Suprapubic skin (tissue), 4 donors: ENCODE data around the gene NCAM2. TPM values are rescaled to one million over a fixed set of nuclear protein-coding genes. Genes with fewer than 3 reads are reported as not detected.

ENCODE experiments used
- DNase-seq, 2 donors: peaks; one replicate each; pipeline ENCODE4 v3.0.0-alpha.2; 2019; ENCODE audit warnings: low spot score in 2 of 2
- H3K27ac ChIP-seq: fragments of 200-600 bp; sonication (generic); one replicate; pipeline ENCODE4 v1.5.1; 2019
- H3K27me3 ChIP-seq: fragments of 200-600 bp; sonication (generic); one replicate; pipeline ENCODE4 v1.5.1; 2019
- H3K36me3 ChIP-seq: fragments of 200-600 bp; sonication (generic); one replicate; pipeline ENCODE4 v1.5.1; 2019
- H3K4me1 ChIP-seq: fragments of 200-600 bp; sonication (generic); one replicate; pipeline ENCODE4 v1.5.1; 2019
- H3K4me3 ChIP-seq: fragments of 200-600 bp; sonication (generic); one replicate; pipeline ENCODE4 v1.5.1; 2019; ENCODE audit warnings: mild to moderate bottlenecking
- H3K9me3 ChIP-seq: fragments of 200-600 bp; sonication (generic); one replicate; pipeline ENCODE4 v1.5.1; 2019
- CTCF ChIP-seq, 2 donors: fragments of 200-600 bp in 1 of 2; fragments of 450-650 bp in 1 of 2; sonication (generic) in 1 of 2; IDR thresholded peaks; one replicate each; pipeline ENCODE4 v1.5.1; 2016 to 2019; ENCODE audit warnings: antibody characterized with exemption in 2 of 2, mild to moderate bottlenecking in 1 of 2, moderate library complexity in 1 of 2
- EP300 ChIP-seq: sonication (generic); formaldehyde crosslinking; IDR thresholded peaks from one replicate; pipeline ENCODE4 v1.6.1; 2017; ENCODE audit warnings: antibody characterized with exemption
- POLR2A ChIP-seq, 2 donors: fragments of 450-650 bp; IDR thresholded peaks; one replicate each; pipeline ENCODE4 v1.6.1; 2017; ENCODE audit warnings: antibody characterized with exemption in 2 of 2, mild to moderate bottlenecking in 2 of 2, moderate library complexity in 2 of 2
- POLR2AphosphoS5 ChIP-seq, 3 donors: sonication (generic); formaldehyde crosslinking; IDR thresholded peaks; one replicate each; pipeline ENCODE4 v1.6.1; 2017; ENCODE audit warnings: antibody characterized with exemption in 3 of 3
- WGBS: methylation state at CpG from one replicate; pipeline ENCODE4 v1.1.5; 2018; 5-methylcytosine and 5-hydroxymethylcytosine counted together
- total RNA-seq, 4 donors: library from RNA; depleted of rRNA; stranded (reverse); fragments of >200 nt; gene quantifications; one replicate each; pipeline ENCODE4 v1.1.0, GENCODE V29; 2016

The NCAM2 gene
- total RNA-seq, 4 donors from 2014 or later, result 0.25 to 1.0 (median 0.92) TPM

GRCh38 chr21:20971296-20971921 is 26.8 kb upstream of the NCAM2 start:
- no peaks in the 10 kb centered on the region for H3K9me3 ChIP-seq
- no peaks in the 10 kb centered on the region for H3K4me1 ChIP-seq
- WGBS, result 1% methylated on average over 2 of the region's 2 CpGs
- TF ChIP-seq CTCF (IDR thresholded peaks at IDR 0.05) (peak in 1 of 2 donors; percentile 36), POLR2A (IDR thresholded peaks at IDR 0.05) (no peak), EP300 (no peak)
- no peak for DNase-seq
- H3K27me3 ChIP-seq, result no peaks in the 10 kb centered on the region
- no peaks in the 10 kb centered on the region for H3K36me3 ChIP-seq
- no peak overlapping the region for H3K27ac ChIP-seq
- H3K4me3 ChIP-seq, result no peak overlapping the region

- peaks cover 8% of the 10 kb centered on the region for H3K27me3 ChIP-seq
- no peak for DNase-seq
- H3K4me1 ChIP-seq, result peaks cover 19% of the 10 kb centered on the region
- H3K27ac ChIP-seq, result no peak overlapping the region
- H3K4me3 ChIP-seq, result no peak overlapping the region
- H3K36me3 ChIP-seq, result no peaks in the 10 kb centered on the region
- no peak for TF ChIP-seq EP300
- WGBS, result 77% methylated on average over 7 of the region's 7 CpGs
- no peaks in the 10 kb centered on the region for H3K9me3 ChIP-seq
Observed at GRCh38 chr21:20994790-20995189, 3.4 kb upstream of the NCAM2 start.

- peaks cover 8% of the 10 kb centered on the region for H3K27me3 ChIP-seq
- no peaks in the 10 kb centered on the region for H3K9me3 ChIP-seq
- DNase-seq, result no peak
- no peak overlapping the region for H3K27ac ChIP-seq
- H3K36me3 ChIP-seq, result no peaks in the 10 kb centered on the region
- no peak for TF ChIP-seq EP300
- TF ChIP-seq POLR2AphosphoS5 (IDR thresholded peaks at IDR 0.05), result no peak
- no peak for TF ChIP-seq CTCF (IDR thresholded peaks at IDR 0.05)
- no peak for TF ChIP-seq POLR2A (IDR thresholded peaks at IDR 0.05)
- peaks cover 19% of the 10 kb centered on the region for H3K4me1 ChIP-seq
- peak overlapping the region; percentile 61 for H3K4me3 ChIP-seq
- WGBS, result 55% methylated on average over 27 of the region's 27 CpGs
Observed at GRCh38 chr21:20996421-20997310, 1.5 kb upstream of the NCAM2 start.

GRCh38 chr21:20997311-20997635 is 936 bp upstream of the NCAM2 start:
- Histone ChIP-seq H3K36me3 (no peaks in the 10 kb centered on the region), H3K9me3 (no peaks in the 10 kb centered on the region), H3K27ac (no peak overlapping the region), H3K4me1 (peaks cover 19% of the 10 kb centered on the region), H3K27me3 (peaks cover 8% of the 10 kb centered on the region), H3K4me3 (peak overlapping the region; percentile 61)
- WGBS, result 9% methylated on average over 14 of the region's 20 CpGs
- no peak for DNase-seq
- TF ChIP-seq POLR2A (IDR thresholded peaks at IDR 0.05), result no peak
- TF ChIP-seq EP300, result no peak
- TF ChIP-seq POLR2AphosphoS5 (IDR thresholded peaks at IDR 0.05), result no peak
- no peak for TF ChIP-seq CTCF (IDR thresholded peaks at IDR 0.05)

- H3K27me3 ChIP-seq, result peaks cover 8% of the 10 kb centered on the region
- peak overlapping the region; percentile 61 for H3K4me3 ChIP-seq
- no peak for TF ChIP-seq CTCF (IDR thresholded peaks at IDR 0.05)
- TF ChIP-seq POLR2A (IDR thresholded peaks at IDR 0.05), result no peak
- no peak for TF ChIP-seq POLR2AphosphoS5 (IDR thresholded peaks at IDR 0.05)
- no peak for TF ChIP-seq EP300
- no peak overlapping the region for H3K27ac ChIP-seq
- H3K9me3 ChIP-seq, result no peaks in the 10 kb centered on the region
- no peak for DNase-seq
- peaks cover 19% of the 10 kb centered on the region for H3K4me1 ChIP-seq
- WGBS, result under 1% methylated on average over 7 of the region's 14 CpGs
- no peaks in the 10 kb centered on the region for H3K36me3 ChIP-seq
Observed at GRCh38 chr21:20998456-20998789, 214 bp downstream of the NCAM2 start.
